GM19467 (cell line): ENCODE data around the gene LMF1.
"Not testable (repeated sequence)": the region's sequence is repeated elsewhere in the genome, so short reads cannot be mapped to it uniquely, and the experiment has no call there.

Source experiments
- ATAC-seq: cut with Tn5 transposase; IDR thresholded peaks from one replicate; pipeline ENCODE4 v1.9.1; 2021; ENCODE audit warnings: mild to moderate bottlenecking, moderate library complexity; ENCODE audit not compliant: unreplicated experiment

Gene LMF1

DNA sequence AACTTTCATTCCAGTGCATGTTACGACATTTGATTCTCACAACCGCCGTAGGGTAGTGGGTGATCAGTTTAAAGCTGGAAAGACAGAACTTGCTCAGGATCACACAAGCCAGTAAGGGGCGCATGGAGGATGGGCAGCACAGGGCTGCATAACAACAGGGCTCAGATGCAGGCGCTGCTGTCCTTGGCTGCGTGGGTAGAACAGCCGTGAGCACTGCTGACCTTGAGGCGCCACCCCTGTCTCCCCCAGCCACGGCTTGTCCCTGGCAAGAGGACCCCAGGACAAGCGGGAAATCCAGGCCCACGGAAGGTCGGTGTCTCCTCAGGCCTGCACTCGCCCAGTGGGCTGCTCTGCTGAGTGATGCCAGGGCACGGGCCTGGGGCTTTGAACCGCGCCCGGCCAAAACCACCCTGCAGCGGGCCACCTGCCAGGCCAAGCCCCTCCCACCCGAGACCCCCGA, 84.7 kb downstream of the LMF1 start:
- ATAC-seq, result no peak

- ATAC-seq, result no peak
Measured at GRCh38 chr16:885391-885790, 85.4 kb downstream of the LMF1 start.

DNA sequence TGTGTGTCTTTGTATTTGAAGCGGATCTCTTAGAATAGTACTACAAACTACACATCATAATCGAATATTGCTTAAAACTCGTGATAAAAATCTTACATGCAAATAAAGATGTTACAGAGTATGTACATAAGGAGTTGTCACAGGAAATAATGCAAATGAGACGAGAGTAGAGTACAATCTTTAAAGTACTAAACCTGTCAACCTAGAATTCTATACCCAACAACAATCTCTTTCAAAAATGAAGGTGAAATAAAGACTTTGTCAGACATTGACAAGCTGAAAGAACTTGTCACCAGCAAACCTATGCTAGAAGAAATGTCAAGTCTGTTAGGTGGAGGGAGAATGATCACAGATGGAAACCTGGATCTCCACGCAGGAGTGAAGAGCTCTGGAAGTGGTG, 86.6 kb downstream of the LMF1 start:
- no peak for ATAC-seq

GRCh38 chr16:883781-884180, 87.0 kb downstream of the LMF1 start:
- no peak for ATAC-seq

DNA sequence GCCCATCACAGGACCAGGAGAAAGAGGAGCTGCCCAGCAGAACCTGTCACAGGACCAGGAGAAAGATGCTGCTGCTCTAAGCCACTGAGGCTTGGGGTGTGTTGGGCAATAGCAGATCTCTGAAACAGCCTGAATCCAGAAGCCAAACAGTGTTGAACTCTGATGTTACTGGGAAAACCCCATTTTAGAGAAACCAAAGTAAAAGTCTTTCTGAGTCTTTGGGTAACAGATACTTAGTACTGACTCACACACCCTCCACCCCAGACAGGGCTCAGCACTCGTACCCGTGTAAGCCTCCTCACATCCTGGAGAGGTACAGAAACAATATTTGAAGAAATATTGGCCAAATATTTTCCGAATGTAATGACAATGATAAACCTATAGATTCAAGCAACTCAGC, 87.4 kb downstream of the LMF1 start:
- ATAC-seq, result no peak

DNA sequence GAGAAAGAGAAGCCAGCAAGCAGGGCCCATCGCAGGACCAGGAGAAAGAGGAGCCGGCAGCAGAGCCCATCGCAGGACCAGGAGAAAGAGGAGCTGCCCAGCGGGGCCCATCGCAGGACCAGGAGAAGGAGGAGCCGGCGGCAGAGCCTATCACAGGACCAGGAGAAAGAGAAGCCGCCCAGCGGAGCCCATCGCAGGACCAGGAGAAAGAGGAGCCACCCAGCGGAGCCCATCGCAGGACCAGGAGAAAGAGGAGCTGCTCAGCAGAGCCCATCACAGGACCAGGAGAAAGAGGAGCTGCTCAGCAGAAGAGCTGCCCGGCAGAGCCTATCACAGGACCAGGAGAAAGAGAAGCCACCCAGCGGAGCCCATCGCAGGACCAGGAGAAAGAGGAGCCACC, 88.1 kb downstream of the LMF1 start:
- ATAC-seq, result not testable (repeated sequence)

DNA sequence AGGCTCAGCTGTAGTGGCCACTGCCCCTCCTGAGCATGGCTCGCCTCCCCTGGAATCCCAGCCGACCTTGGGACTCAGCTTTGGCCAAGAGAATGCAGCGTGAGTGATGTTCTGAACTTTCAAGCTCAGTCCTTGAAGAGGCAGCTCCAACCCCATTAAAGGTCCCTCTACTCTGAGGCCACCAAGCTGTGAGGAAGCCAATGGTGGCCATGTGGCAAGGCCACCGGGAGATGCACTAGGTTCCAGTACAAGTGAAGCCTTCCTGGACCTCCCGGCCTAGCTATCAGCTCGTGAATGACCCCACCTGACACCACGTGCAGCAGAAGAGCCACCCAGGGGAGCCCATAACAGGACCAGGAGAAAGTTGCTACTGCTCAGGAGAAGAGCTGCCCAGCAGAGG, 88.5 kb downstream of the LMF1 start:
- ATAC-seq, result no peak

GRCh38 chr16:881219-882097, 89.3 kb downstream of the LMF1 start:
- no peak for ATAC-seq

GRCh38 chr16:880471-881171, 90.2 kb downstream of the LMF1 start:
- no peak for ATAC-seq

GRCh38 chr16:879986-880385, 90.8 kb downstream of the LMF1 start:
- no peak for ATAC-seq

GRCh38 chr16:879461-879861, 91.3 kb downstream of the LMF1 start:
- ATAC-seq, result no peak

DNA sequence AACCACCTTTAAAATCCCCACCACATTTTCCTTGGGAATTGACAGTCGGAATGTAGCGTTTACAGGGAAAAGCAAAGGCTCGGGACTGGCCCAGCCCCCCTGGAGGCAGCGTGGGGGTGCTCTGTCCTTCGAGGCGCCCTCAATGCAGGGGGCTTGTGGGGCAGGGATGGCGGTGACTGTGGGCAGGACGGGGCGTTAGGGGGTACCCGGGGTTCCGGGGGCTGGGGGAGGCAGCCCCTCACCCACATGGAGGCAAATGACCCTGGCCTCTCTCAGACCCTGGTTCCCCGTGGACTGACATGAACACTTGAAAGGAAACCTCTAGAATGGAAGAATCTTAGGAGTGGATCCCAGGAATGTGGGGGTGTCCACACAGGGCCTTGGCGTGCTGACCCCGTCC, 91.9 kb downstream of the LMF1 start:
- no peak for ATAC-seq

DNA sequence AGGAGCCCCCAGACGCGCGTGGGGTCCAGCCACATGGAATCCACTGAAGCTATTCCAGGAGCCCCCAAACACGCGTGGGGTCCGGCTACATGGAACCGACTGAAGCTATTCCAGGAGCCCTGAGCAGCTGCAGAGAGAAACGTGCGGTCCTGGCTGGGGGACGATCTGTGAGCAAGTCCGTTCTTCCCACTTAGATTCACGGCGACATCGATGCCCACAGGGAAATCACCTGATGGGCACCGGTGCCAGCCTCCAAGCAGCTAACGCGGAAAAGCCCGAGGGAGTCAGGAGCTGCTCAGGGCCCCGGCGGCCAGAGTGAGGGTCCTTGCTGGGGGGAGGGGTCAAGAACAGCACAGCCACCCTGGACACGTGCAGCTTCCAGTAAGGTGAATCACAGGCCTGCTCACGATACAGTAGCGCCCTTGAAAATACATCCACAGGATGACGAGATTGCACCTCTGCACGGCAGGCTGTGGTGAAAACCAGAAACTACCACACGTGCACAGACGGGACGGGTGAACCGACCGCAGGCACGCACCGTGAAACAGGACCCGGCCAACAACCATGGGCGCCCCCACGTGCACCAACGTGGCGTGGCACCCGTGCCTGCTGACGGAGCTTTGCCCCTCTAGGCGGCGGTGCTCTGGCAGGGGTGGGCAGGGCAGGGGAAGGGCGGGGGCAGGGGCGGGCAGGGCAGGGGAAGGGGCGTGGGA, 92.6 kb downstream of the LMF1 start:
- no peak for ATAC-seq

DNA sequence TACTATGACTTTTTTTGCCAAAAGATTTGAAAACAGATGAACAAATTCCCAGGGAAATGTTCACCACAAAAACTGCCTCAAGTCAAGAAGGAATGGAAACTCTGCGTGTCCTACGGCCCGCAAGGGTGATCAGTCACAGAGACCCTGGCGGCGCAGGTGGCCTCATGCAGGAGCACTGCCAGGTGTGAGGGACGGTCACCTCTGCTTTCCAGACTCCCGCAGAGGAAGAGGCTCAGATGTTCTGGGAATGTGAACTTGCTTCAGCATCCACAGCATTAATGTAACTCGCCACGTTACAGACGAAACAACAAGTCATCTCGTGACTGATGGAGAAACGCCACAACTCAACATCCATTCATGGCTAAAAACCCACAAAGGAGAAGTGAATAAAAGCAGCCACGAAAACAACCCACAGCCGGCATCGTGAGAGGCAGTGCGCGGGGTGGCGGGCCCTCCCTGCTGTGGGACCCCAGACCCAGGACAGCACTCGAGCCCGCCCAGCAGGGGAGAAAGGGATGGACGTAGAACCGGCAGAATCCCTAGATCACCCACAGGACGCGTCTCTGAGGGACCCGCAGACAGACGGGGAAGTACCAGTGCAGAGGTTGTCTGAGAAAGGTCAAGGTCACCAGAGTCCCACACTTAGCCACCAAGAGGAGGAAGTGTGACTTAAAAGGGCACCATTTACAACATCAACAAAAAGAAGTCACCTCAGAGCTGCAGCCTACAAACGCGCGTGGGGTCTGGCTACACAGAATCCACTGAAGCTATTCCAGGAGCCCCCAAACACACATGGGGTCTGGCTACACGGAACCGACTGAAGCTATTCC, 93.3 kb downstream of the LMF1 start:
- ATAC-seq, result no peak

DNA sequence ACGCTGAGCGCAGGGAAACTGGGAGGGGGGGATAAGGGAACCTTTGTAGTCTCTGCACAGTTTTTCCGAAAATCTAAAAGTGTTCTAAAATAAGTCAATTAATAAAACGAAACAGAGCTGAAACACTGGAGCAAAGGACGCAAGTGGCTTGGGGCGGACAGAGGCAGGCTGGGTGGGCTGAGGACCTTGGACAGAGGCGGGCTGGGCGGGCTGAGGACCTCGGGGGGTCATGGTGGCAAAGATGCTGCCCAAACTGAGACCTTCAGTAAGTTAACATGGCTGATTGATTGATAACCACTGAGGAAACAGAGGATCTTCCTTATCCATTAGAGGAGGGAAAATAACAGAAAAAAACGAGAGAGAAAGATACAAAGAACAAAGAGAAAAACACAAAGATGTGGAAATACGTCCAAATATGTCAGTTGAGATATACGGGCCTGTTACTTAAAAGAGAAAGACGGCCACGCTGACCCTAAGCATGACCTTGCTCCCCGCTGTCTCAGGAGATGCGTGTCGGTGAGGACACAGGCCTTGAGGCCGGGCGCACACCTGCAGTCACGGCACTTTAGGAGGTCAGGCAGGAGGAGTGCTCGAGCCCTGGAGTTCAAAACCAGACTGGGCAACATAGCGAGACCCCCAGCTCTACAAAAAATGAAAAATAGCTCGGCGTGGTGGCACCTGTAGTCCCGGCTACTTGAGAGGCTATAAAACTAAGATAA, 94.1 kb downstream of the LMF1 start:
- ATAC-seq, result no peak

GRCh38 chr16:876041-876335, 94.8 kb downstream of the LMF1 start:
- no peak for ATAC-seq

DNA sequence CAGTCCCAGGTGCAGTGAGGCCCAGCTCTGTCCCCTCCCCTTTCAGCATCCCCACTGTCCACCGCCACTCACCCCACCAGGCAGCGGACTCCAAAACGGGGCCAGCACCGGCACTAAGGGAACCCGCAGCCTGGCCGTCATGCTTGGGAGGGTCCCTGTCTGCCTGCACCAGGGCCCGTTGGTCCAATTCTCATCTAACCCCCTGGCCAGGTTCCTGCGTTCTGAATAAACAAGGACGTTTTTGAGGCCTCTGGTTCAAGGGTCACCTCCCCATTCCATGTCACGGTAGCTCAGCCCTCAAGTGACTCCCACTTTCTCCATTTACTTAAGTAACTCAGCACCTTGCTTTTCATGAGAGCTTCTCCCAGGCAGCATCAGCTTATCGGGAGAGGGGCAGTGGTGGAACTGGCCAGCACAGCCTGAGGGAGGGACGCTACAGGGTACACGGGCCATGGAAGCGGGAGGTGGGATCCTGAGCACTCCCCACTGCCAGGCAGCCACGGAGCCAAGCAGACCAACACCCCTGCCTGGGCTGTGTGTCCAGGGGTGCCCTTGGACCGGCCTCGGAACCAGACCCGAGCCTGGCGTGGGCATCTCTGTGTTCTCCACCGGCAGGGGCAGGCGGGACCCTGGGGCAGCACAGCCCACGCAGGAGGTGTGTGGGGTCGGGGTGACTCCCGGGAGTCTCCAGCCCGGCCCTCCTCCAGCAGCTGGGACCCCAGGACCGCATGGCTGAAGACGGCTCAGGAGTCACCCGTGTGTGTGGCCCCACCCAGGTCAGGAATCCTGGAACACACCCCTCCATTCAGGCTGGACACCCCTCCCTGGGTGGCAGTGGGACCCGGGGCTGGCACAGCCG, 95.4 kb downstream of the LMF1 start:
- ATAC-seq, result no peak

DNA sequence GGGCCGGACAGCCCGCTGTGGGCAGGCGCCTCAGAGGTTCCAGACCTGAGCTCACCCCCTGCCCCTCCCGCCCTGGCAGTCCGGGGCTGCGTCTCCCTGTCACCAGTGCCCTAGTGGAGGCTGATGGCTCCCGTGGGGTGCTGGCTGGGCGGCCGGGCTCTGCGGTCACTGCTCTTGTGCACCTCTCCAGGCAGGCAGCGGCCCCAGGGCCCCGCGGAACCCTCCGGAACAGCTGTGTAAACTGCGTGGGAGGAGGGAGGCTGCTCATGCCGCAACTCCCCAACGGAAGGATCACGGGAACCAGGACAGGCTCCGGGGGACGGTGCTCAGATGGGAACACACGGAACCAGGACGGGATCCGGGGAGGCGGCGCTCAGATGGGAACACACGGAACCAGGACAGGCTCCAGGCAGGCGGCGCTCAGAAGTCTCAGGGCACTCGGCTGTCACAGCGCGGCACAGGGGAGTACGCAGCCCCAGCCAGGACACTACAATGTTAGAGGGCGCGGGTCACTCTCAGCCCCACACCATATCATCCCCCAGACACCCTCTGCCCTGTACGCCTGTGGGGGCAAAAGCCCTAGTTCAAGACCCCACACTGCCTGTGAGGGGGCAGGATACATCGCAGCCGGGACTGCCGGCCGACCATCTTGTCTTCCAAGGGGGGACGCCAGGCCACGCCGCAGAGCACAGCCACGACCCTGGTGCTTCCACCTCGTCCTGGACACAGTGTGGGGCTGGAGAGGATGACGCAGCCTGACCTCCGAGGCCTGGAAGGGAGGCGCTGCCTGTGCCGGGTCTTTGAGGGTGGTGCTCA, 96.2 kb downstream of the LMF1 start:
- ATAC-seq, result no peak

DNA sequence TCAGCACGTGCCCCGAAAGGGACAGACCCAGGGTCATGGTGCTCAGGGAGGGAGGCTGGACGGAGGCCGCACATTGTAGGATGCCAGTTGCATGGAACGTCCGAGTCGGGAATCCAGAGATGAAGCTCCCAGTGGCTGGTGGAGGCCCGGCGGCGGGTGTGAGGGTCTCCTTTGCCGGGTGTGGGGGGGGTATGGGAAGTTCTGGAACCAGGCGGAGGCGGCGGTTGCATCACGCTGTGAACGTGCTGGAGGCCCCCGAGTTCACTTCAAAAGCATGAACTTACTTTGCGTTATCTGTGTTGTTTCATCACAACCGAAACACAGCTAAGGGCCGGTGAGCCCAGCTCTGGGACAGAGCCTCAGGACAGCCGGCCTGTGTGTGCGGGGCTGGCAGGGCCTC, 96.9 kb downstream of the LMF1 start:
- no peak for ATAC-seq
